Right lobe of liver (tissue), 4 donors: ENCODE data around the gene BBX.

Source experiments
- POLR2A ChIP-seq: fragments of 450-650 bp; IDR thresholded peaks from one replicate; pipeline ENCODE4 v1.6.1; 2017; ENCODE audit warnings: antibody characterized with exemption, mild to moderate bottlenecking
- TF ChIP-seq, protein P1 (sequence below), 4 donors: fragments of 200-600 bp in 3 of 4; fragments of 450-650 bp in 1 of 4; IDR thresholded peaks; one replicate each; pipeline versions ENCODE4 v1.5.1 to v1.8.0; 2016 to 2022; ENCODE audit warnings: antibody characterized with exemption in 4 of 4, mild to moderate bottlenecking in 2 of 4
- donor health status: DM: no; HTN: no; CAD: no.
- donor health status: DM: no; HTN: no; CAD: no.
- donor health status: DM: no; HTN: yes; CAD: no.

DNA sequence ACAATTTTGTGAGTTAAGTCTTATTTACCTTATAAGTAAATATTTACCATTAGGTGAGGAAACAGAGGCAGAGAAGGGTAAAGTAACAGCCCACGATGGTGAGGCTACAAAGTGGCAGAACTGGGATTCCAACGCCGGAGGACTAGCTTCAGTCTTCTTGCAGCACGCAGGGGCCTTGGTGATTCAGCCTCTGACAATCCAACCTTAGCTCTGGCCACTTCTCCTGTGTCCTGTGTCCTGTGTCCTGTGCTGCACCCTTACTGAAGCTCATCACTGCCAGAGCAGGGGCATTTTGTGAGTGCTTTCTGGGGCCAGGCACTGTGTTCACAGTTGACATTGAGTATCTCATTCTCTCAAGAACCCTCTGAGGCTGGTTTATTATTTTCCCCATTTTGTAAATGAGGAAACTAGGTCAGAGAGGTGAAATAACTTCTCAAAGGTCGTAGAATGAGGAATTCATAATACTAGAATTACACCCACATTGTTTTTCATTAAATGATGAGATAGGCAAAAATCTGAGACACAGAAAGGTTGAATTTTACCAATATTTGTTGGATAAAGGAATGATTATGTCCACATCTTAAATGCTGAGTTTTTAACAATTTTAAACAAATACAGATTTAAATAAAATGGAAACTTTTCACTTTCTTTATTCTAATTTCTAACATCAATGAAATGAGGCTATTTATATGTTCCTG lies 215.9 kb downstream of the BBX start:
- TF ChIP-seq, protein P1, sequence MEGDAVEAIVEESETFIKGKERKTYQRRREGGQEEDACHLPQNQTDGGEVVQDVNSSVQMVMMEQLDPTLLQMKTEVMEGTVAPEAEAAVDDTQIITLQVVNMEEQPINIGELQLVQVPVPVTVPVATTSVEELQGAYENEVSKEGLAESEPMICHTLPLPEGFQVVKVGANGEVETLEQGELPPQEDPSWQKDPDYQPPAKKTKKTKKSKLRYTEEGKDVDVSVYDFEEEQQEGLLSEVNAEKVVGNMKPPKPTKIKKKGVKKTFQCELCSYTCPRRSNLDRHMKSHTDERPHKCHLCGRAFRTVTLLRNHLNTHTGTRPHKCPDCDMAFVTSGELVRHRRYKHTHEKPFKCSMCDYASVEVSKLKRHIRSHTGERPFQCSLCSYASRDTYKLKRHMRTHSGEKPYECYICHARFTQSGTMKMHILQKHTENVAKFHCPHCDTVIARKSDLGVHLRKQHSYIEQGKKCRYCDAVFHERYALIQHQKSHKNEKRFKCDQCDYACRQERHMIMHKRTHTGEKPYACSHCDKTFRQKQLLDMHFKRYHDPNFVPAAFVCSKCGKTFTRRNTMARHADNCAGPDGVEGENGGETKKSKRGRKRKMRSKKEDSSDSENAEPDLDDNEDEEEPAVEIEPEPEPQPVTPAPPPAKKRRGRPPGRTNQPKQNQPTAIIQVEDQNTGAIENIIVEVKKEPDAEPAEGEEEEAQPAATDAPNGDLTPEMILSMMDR (IDR thresholded peaks at IDR 0.05) = no peak
- no peak for TF ChIP-seq POLR2A
